HepG2 (cell line): ENCODE measurements around the gene ZNF587B. TPM values are rescaled to one million over a fixed set of nuclear protein-coding genes. Genes with fewer than 3 reads are reported as not detected.
"Not testable (repeated sequence)": the region's sequence is repeated elsewhere in the genome, so short reads cannot be mapped to it uniquely, and the experiment has no call there.

Experiments used
- DRAP1 ChIP-seq: IDR thresholded peaks from 2 replicates; pipeline ENCODE4 v1.6.1; 2016; ENCODE audit warnings: missing genetic modification reagents, missing compliant biosample characterization
- FOXA1 ChIP-seq, 2 experiments: fragments of 450-650 bp in 1 of 2; sonication (generic) in 1 of 2; formaldehyde crosslinking in 1 of 2; IDR thresholded peaks; 2 replicates each; pipeline versions ENCODE4 v1.4.0 to v1.6.1; 2016 to 2020; ENCODE audit warnings: missing genetic modification reagents in 1 of 2
- FOXK1 ChIP-seq: sonication (generic); formaldehyde crosslinking; IDR thresholded peaks from 2 replicates; pipeline ENCODE4 v1.4.0; 2020; ENCODE audit warnings: low read depth, missing genetic modification reagents, borderline replicate concordance
- FOXP1 ChIP-seq, 2 experiments: fragments of 450-650 bp in 1 of 2; IDR thresholded peaks; 2 replicates each; pipeline ENCODE4 v1.6.1; 2017 to 2018; ENCODE audit warnings: antibody characterized with exemption in 1 of 2
- GATAD2A ChIP-seq: IDR thresholded peaks from 2 replicates; pipeline ENCODE4 v1.6.1; 2016
- HDAC1 ChIP-seq: sonication (generic); formaldehyde crosslinking; IDR thresholded peaks from 2 replicates; pipeline ENCODE4 v1.5.1; 2020; ENCODE audit warnings: mild to moderate bottlenecking, missing genetic modification reagents
- KLF16 ChIP-seq, 2 experiments: sonication (generic) in 1 of 2; formaldehyde crosslinking in 1 of 2; IDR thresholded peaks; 2 replicates each; pipeline versions ENCODE4 v1.6.1 to v1.8.0; 2016 to 2023; ENCODE audit warnings: missing genetic modification reagents in 2 of 2, missing compliant biosample characterization in 1 of 2
- NR2F6 ChIP-seq, 2 experiments: IDR thresholded peaks; 2 replicates each; pipeline ENCODE4 v1.6.1; 2016; ENCODE audit warnings: antibody characterized with exemption in 1 of 2, mild to moderate bottlenecking in 1 of 2
- PITX1 ChIP-seq: sonication (generic); formaldehyde crosslinking; IDR thresholded peaks from 2 replicates; pipeline ENCODE4 v1.5.1; 2020; ENCODE audit warnings: mild to moderate bottlenecking, missing genetic modification reagents
- RXRB ChIP-seq: IDR thresholded peaks from 2 replicates; pipeline ENCODE4 v1.6.1; 2016; ENCODE audit warnings: borderline replicate concordance, missing genetic modification reagents, missing compliant biosample characterization
- SAP130 ChIP-seq: IDR thresholded peaks from 2 replicates; pipeline ENCODE4 v1.6.1; 2016; ENCODE audit warnings: low read depth
- SOX13 ChIP-seq, 3 experiments: fragments of 450-650 bp in 1 of 3; sonication (generic) in 1 of 3; formaldehyde crosslinking in 1 of 3; IDR thresholded peaks in 2 of 3; conservative IDR thresholded peaks in 1 of 3; 2 replicates each; pipeline versions ENCODE4 v1.5.0 to v1.6.1; 2016 to 2020; ENCODE audit warnings: antibody characterized with exemption in 1 of 3, mild to moderate bottlenecking in 1 of 3, missing compliant biosample characterization in 1 of 3, missing genetic modification reagents in 1 of 3, moderate library complexity in 1 of 3
- TBX2 ChIP-seq: sonication (generic); formaldehyde crosslinking; IDR thresholded peaks from 2 replicates; pipeline ENCODE4 v1.5.0; 2020; ENCODE audit warnings: missing genetic modification reagents, mild to moderate bottlenecking, borderline replicate concordance
- polyA plus RNA-seq, 8 experiments: library from polyadenylated mRNA; depleted of rRNA in 3 of 8; stranded (reverse) in 7 of 8; unstranded in 1 of 8; fragments of >200 nt; fragmentation: Illumina TruSeq in 4 of 8; extraction: Trizol in 4 of 8; gene quantifications; 2 replicates each; pipeline versions ENCODE4 v1.2.1 to v1.2.3, GENCODE V29; 2011 to 2016; ENCODE audit warnings: low read depth in 4 of 8, missing spikeins in 1 of 8, mixed read lengths in 1 of 8; ENCODE audit not compliant: insufficient read depth in 1 of 8
- total RNA-seq, 5 experiments: library from RNA; depleted of rRNA; stranded (reverse); fragments of >200 nt; fragmentation: Illumina TruSeq; extraction: Trizol; gene quantifications; 2 replicates each; pipeline ENCODE4 v1.2.3, GENCODE V29; 2016; ENCODE audit warnings: low read depth in 1 of 5
- TF ChIP-seq, protein P1 (sequence below): sonication (generic); formaldehyde crosslinking; IDR thresholded peaks from 2 replicates; pipeline ENCODE4 v1.5.1; 2020; ENCODE audit warnings: mild to moderate bottlenecking, moderate library complexity, missing genetic modification reagents
- TF ChIP-seq, protein P2 (sequence below), 2 experiments: sonication (generic) in 1 of 2; formaldehyde crosslinking in 1 of 2; IDR thresholded peaks; 2 replicates each; pipeline versions ENCODE4 v1.4.0 to v1.6.1; 2016 to 2020; ENCODE audit warnings: borderline replicate concordance in 1 of 2, low read depth in 1 of 2, mild to moderate bottlenecking in 1 of 2, missing genetic modification reagents in 1 of 2

ZNF587B gene
- total and polyA plus RNA-seq, 2 of the 13 experiments (the other 11 are each of a cell fraction or from before 2014, with no cell fraction given): 5.2 to 29.9 TPM

- TF ChIP-seq FOXA1 (IDR thresholded peaks at IDR 0.05) (peak; percentile 41; the same call in 1 of the 2 replicates), FOXA1 (CRISPR knock-in tag; IDR thresholded peaks at IDR 0.05) (peak; percentile 91), GATAD2A (CRISPR knock-in tag) (peak; percentile 60), FOXP1 (CRISPR knock-in tag; IDR thresholded peaks at IDR 0.05) (peak; percentile 73), TBX2 (CRISPR knock-in tag) (0 out of 2 replicates have a peak, but pooled peaks have one; percentile 32), SOX13 (CRISPR knock-in tag; conservative IDR thresholded peaks at IDR 0.05 in 1 of 2, IDR thresholded peaks at IDR 0.05 in 1 of 2) (peak in 1 of 2 experiments; percentile 28; a peak in 1 of 4 replicates), SAP130 (CRISPR knock-in tag) (peak; percentile 88), RXRB (0 out of 2 replicates have a peak, but pooled peaks have one; percentile 40), DRAP1 (CRISPR knock-in tag) (peak; percentile 20; the same call in 1 of the 2 replicates), KLF16 (CRISPR knock-in tag; IDR thresholded peaks at IDR 0.05) (0 out of 4 replicates have a peak, but pooled peaks of 1 of the 2 experiments have one; percentile 19), PITX1 (CRISPR knock-in tag) (peak; percentile 92), HDAC1 (0 out of 2 replicates have a peak, but pooled peaks have one; percentile 18), NR2F6 (CRISPR knock-in tag; IDR thresholded peaks at IDR 0.05) (peak; percentile 21; the same call in 1 of the 2 replicates), FOXK1 (CRISPR knock-in tag) (peak; percentile 72; the same call in 1 of the 2 replicates)
- TF ChIP-seq, protein P1, sequence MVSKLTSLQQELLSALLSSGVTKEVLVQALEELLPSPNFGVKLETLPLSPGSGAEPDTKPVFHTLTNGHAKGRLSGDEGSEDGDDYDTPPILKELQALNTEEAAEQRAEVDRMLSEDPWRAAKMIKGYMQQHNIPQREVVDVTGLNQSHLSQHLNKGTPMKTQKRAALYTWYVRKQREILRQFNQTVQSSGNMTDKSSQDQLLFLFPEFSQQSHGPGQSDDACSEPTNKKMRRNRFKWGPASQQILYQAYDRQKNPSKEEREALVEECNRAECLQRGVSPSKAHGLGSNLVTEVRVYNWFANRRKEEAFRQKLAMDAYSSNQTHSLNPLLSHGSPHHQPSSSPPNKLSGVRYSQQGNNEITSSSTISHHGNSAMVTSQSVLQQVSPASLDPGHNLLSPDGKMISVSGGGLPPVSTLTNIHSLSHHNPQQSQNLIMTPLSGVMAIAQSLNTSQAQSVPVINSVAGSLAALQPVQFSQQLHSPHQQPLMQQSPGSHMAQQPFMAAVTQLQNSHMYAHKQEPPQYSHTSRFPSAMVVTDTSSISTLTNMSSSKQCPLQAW (CRISPR knock-in tag): peak; percentile 85
- not testable (repeated sequence) for TF ChIP-seq FOXP1, SOX13, NR2F6 (IDR thresholded peaks at IDR 0.05)
- TF ChIP-seq, protein P2, sequence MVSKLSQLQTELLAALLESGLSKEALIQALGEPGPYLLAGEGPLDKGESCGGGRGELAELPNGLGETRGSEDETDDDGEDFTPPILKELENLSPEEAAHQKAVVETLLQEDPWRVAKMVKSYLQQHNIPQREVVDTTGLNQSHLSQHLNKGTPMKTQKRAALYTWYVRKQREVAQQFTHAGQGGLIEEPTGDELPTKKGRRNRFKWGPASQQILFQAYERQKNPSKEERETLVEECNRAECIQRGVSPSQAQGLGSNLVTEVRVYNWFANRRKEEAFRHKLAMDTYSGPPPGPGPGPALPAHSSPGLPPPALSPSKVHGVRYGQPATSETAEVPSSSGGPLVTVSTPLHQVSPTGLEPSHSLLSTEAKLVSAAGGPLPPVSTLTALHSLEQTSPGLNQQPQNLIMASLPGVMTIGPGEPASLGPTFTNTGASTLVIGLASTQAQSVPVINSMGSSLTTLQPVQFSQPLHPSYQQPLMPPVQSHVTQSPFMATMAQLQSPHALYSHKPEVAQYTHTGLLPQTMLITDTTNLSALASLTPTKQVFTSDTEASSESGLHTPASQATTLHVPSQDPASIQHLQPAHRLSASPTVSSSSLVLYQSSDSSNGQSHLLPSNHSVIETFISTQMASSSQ (IDR thresholded peaks at IDR 0.05; ENCODE audit: low read depth): peak; percentile 58; the same call in 1 of the 2 replicates
- TF ChIP-seq, protein P2 (CRISPR knock-in tag; IDR thresholded peaks at IDR 0.05; ENCODE audit: borderline replicate concordance): not testable (repeated sequence)
Observed at GRCh38 chr19:57823608-57824007, 6.5 kb upstream of the ZNF587B start (continued).
